Keratinocyte (primary cell): Measurements from ENCODE around the gene C2orf81. TPM values are rescaled to one million over a fixed set of nuclear protein-coding genes. Genes with fewer than 3 reads are reported as not detected.

Experiments
- DNase-seq: peaks from one replicate; pipeline ENCODE4 v3.0.0-alpha.2; 2011; ENCODE audit warnings: low read depth, missing footprints, low spot score
- FAIRE-seq: peaks from 2 replicates; lab custom pipeline; 2011; peaks lifted over from hg19 to GRCh38; lab: Jason Lieb, UNC
- H2AFZ ChIP-seq: 2 replicates; pipeline ENCODE4 v1.6.0; 2012; ENCODE audit warnings: low read length, control low read depth, inconsistent platforms; ENCODE audit not compliant: control insufficient read depth
- H3K27ac ChIP-seq: 2 replicates; pipeline ENCODE4 v1.5.1; 2011; ENCODE audit warnings: low read length; ENCODE audit not compliant: control insufficient read depth, insufficient read depth
- H3K27me3 ChIP-seq: 3 replicates; pipeline ENCODE4 v1.6.0; 2011; ENCODE audit warnings: low read length; ENCODE audit not compliant: control insufficient read depth, insufficient read depth; ENCODE audit errors: extremely low read depth
- H3K36me3 ChIP-seq, 2 experiments: 2 replicates in 1 of 2; 3 replicates in 1 of 2; pipeline ENCODE4 v1.5.1; 2011; ENCODE audit warnings: low read length in 2 of 2, mild to moderate bottlenecking in 1 of 2; ENCODE audit not compliant: control insufficient read depth in 2 of 2, insufficient read depth in 2 of 2; ENCODE audit errors: extremely low read depth in 1 of 2
- H3K4me1 ChIP-seq: 3 replicates; pipeline ENCODE4 v1.5.1; 2011; ENCODE audit warnings: low read length; ENCODE audit not compliant: control insufficient read depth, insufficient read depth; ENCODE audit errors: extremely low read depth
- H3K4me2 ChIP-seq: 3 replicates; pipeline ENCODE4 v1.6.0; 2011; ENCODE audit warnings: low read depth, low read length; ENCODE audit not compliant: control insufficient read depth, insufficient read depth; ENCODE audit errors: extremely low read depth
- H3K4me3 ChIP-seq, 3 experiments: fragments of 200-600 bp in 1 of 3; sonication (generic) in 1 of 3; 2 replicates in 2 of 3; 3 replicates in 1 of 3; pipeline ENCODE4 v1.5.1; 2011 to 2016; ENCODE audit warnings: low read length in 3 of 3, mild to moderate bottlenecking in 3 of 3, control low read depth in 2 of 3, inconsistent platforms in 1 of 3, low read depth in 1 of 3, mixed read lengths in 1 of 3, mixed run types in 1 of 3, moderate library complexity in 1 of 3; ENCODE audit not compliant: control insufficient read depth in 2 of 3, insufficient read depth in 2 of 3; ENCODE audit errors: extremely low read depth in 1 of 3
- H3K79me2 ChIP-seq: 2 replicates; pipeline ENCODE4 v1.6.0; 2012; ENCODE audit warnings: low read length; ENCODE audit not compliant: control insufficient read depth, insufficient read depth
- H3K9ac ChIP-seq: 3 replicates; pipeline ENCODE4 v1.6.0; 2011; ENCODE audit warnings: low read length; ENCODE audit not compliant: control insufficient read depth, insufficient read depth; ENCODE audit errors: extremely low read depth
- H3K9me1 ChIP-seq: 3 replicates; pipeline ENCODE4 v1.6.0; 2011; ENCODE audit warnings: low read length; ENCODE audit not compliant: control insufficient read depth, insufficient read depth; ENCODE audit errors: extremely low read depth
- H3K9me3 ChIP-seq: 2 replicates; pipeline ENCODE4 v1.5.1; 2012; ENCODE audit warnings: low read depth, low read length; ENCODE audit not compliant: control insufficient read depth
- H4K20me1 ChIP-seq: 3 replicates; pipeline ENCODE4 v1.6.0; 2011; ENCODE audit warnings: low read length; ENCODE audit not compliant: control insufficient read depth, insufficient read depth; ENCODE audit errors: extremely low read depth
- EZH2 ChIP-seq: IDR thresholded peaks from one replicate; pipeline ENCODE4 v1.6.1; 2012; ENCODE audit warnings: inconsistent platforms, mild to moderate bottlenecking, low read length, moderate library complexity
- dilution Hi-C: fragments of 300-500 bp; cut with MboI; formaldehyde crosslinking; loops from one replicate; pipeline ENCODE4 v1.7.0; 2020; ENCODE audit warnings: low sequenced_read_pairs; ENCODE audit not compliant: extremely low pct_ligation_motif_present
- polyA plus RNA-seq, 5 experiments: library from polyadenylated mRNA; depleted of rRNA in 3 of 5; stranded (reverse) in 3 of 5; stranded (forward) in 1 of 5; unstranded in 1 of 5; fragments of >200 nt; gene quantifications; 1 replicate in 1 of 5; 2 replicates in 3 of 5; 3 replicates in 1 of 5; pipeline versions ENCODE4 v1.2.1 to v1.2.3, GENCODE V29; 2011 to 2012; ENCODE audit warnings: missing spikeins in 2 of 5, low read depth in 1 of 5, low replicate concordance in 1 of 5
- TF ChIP-seq, protein P1 (sequence below), 3 experiments: IDR thresholded peaks in 1 of 3; conservative IDR thresholded peaks in 1 of 3; optimal IDR thresholded peaks in 1 of 3; 2 replicates in 2 of 3; 3 replicates in 1 of 3; pipeline versions ENCODE3 to v1.5.1; 2011; ENCODE audit warnings: low read length in 3 of 3, mild to moderate bottlenecking in 3 of 3, moderate library complexity in 2 of 3, control low read depth in 1 of 3, inconsistent platforms in 1 of 3; ENCODE audit not compliant: insufficient read depth in 2 of 3; ENCODE audit errors: extremely low read depth in 1 of 3

The C2orf81 gene
- polyA plus RNA-seq, 1 donor (not counting 4 experiments of a cell fraction or from before 2014, with no cell fraction given): 0.58 TPM

DNA sequence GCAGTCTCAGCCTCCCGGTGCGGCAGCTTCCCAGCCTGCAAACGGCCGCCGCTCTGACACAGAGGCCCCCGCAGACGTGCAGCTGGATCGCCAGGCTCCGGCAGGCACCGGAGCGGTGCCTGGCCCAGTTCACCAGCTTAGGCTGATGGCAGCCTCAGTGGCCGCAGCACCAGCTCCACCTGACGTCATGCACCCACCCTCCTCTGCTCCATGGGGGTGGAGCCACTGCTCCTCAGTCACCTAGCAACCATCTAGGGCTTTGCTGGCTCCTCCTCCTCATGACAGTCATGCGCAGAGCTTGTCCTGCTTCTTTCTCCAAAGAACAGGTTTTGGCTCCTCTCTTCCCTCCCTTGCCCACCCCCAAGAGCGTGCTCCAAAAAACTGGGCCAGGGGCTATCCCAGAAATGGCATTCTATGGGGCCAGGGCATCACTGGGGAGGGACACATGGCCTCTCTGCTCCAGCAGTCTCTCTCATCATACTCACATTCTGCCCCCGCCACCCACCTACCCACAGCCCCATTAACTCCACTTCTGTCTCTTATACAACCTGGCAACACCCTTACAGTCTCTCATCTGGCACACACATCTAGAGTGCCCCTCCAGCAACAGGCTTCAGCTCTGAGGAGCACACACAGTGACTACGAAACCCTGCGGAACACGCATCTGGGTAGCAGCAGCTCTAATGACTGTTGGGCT lies 46.8 kb downstream of the C2orf81 start:
- Histone ChIP-seq H3K4me1 (peaks cover 18% of the 10 kb centered on the region), H3K9ac (no peak overlapping the region), H3K36me3 (peaks cover 39% of the 10 kb centered on the region in 2 experiments), H3K4me2 (no peak overlapping the region), H2AFZ (no peak overlapping the region), H3K4me3 (no peak overlapping the region), H3K79me2 (peaks cover 25% of the 10 kb centered on the region), H3K9me3 (no peaks in the 10 kb centered on the region), H3K27me3 (no peaks in the 10 kb centered on the region), H3K27ac (no peak overlapping the region), H4K20me1 (peaks cover 10% of the 10 kb centered on the region), H3K9me1 (peaks cover 4% of the 10 kb centered on the region)
- dilution Hi-C loops: no loop called here
- FAIRE-seq (no peak), DNase-seq (no peak)
- TF ChIP-seq, protein P1, sequence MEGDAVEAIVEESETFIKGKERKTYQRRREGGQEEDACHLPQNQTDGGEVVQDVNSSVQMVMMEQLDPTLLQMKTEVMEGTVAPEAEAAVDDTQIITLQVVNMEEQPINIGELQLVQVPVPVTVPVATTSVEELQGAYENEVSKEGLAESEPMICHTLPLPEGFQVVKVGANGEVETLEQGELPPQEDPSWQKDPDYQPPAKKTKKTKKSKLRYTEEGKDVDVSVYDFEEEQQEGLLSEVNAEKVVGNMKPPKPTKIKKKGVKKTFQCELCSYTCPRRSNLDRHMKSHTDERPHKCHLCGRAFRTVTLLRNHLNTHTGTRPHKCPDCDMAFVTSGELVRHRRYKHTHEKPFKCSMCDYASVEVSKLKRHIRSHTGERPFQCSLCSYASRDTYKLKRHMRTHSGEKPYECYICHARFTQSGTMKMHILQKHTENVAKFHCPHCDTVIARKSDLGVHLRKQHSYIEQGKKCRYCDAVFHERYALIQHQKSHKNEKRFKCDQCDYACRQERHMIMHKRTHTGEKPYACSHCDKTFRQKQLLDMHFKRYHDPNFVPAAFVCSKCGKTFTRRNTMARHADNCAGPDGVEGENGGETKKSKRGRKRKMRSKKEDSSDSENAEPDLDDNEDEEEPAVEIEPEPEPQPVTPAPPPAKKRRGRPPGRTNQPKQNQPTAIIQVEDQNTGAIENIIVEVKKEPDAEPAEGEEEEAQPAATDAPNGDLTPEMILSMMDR (optimal IDR thresholded peaks at IDR 0.05 in 1 of 3, IDR thresholded peaks at IDR 0.05 in 1 of 3, conservative IDR thresholded peaks at IDR 0.05 in 1 of 3; ENCODE audit: extremely low read depth in 1 of 3, insufficient read depth in 2 of 3, low read length in 3 of 3): no peak
- TF ChIP-seq EZH2: no peak

DNA sequence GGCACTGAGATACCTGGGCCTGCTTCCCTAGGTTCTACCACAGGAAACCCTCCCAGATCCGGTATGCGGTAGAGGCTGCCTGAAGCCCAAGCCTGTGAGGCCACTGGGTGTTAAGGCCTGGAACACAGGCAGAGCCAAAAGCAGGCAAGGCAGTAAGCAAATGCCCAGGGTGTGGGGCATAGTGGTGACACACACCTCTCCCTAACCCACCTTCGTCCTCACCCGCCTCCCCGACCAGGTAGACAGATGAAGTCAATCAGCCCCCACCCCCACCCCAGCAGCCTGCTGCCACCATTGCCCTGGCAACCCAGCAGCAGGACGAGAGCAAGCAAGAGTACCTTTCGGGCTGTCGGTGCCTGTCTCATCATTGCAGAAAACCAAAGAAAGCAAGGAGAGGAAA lies 47.4 kb downstream of the C2orf81 start:
- TF ChIP-seq, protein P1 (optimal IDR thresholded peaks at IDR 0.05 in 1 of 3, IDR thresholded peaks at IDR 0.05 in 1 of 3, conservative IDR thresholded peaks at IDR 0.05 in 1 of 3; ENCODE audit: extremely low read depth in 1 of 3, insufficient read depth in 2 of 3, low read length in 3 of 3): no peak
- TF ChIP-seq EZH2: no peak
- H3K79me2 ChIP-seq: peaks cover 18% of the 10 kb centered on the region
- H3K9me3 ChIP-seq: no peaks in the 10 kb centered on the region
- H2AFZ ChIP-seq: no peak overlapping the region
- H3K4me3 ChIP-seq: no peak overlapping the region
- dilution Hi-C loops: no loop called here
- peaks cover 41 to 44% of the 10 kb centered on the region in 2 experiments for H3K36me3 ChIP-seq
- FAIRE-seq: no peak
- H3K9me1 ChIP-seq: peaks cover 4% of the 10 kb centered on the region
- peaks cover 16% of the 10 kb centered on the region for H3K4me1 ChIP-seq
- no peak overlapping the region for H3K4me2 ChIP-seq
- no peak for DNase-seq
- H3K27ac ChIP-seq: no peak overlapping the region
- H4K20me1 ChIP-seq: peaks cover 4% of the 10 kb centered on the region
- no peaks in the 10 kb centered on the region for H3K27me3 ChIP-seq
- no peak overlapping the region for H3K9ac ChIP-seq
